NB4 (cell line): Measurements from ENCODE around the gene GRIK2.

Experiments used
- DNase-seq: peaks from one replicate; pipeline ENCODE4 v3.0.0; 2010; ENCODE audit warnings: low read depth
- H3K4me3 ChIP-seq: one replicate; pipeline ENCODE4 v1.5.1; 2011; ENCODE audit warnings: mild to moderate bottlenecking, low read depth, low read length, moderate library complexity
- CTCF ChIP-seq: IDR thresholded peaks from one replicate; pipeline ENCODE4 v1.5.1; 2012; ENCODE audit warnings: low read depth, low read length
- MAX ChIP-seq: IDR thresholded peaks from 2 replicates; pipeline ENCODE4 v1.6.1; 2011; ENCODE audit warnings: low read depth, low read length
- MYC ChIP-seq: IDR thresholded peaks from 2 replicates; pipeline ENCODE4 v1.6.1; 2011; ENCODE audit warnings: low read depth, low read length
- POLR2A ChIP-seq: IDR thresholded peaks from 2 replicates; pipeline ENCODE4 v1.6.1; 2011; ENCODE audit warnings: mild to moderate bottlenecking; ENCODE audit not compliant: insufficient read length; ENCODE audit errors: extremely low read depth

GRIK2 gene

GRCh38 chr6:101402622-101403031 is 9.1 kb downstream of the GRIK2 start:
- no peak for DNase-seq
- no peak overlapping the region for H3K4me3 ChIP-seq
- no peak for TF ChIP-seq MYC
- TF ChIP-seq POLR2A: no peak
- no peak for TF ChIP-seq MAX
- TF ChIP-seq CTCF: no peak

- no peak for DNase-seq
- H3K4me3 ChIP-seq: no peak overlapping the region
- TF ChIP-seq MAX (no peak), MYC (no peak), POLR2A (no peak), CTCF (no peak)
These were observed 9.9 kb downstream of the GRIK2 start for GRCh38 chr6:101403216-101403945.

GRCh38 chr6:101404775-101405174 is 11.3 kb downstream of the GRIK2 start:
- TF ChIP-seq MYC: no peak
- TF ChIP-seq POLR2A: no peak
- no peak overlapping the region for H3K4me3 ChIP-seq
- no peak for DNase-seq

GRCh38 chr6:101413773-101414172 is 20.3 kb downstream of the GRIK2 start:
- no peak for DNase-seq
- TF ChIP-seq POLR2A (no peak), CTCF (no peak), MYC (no peak), MAX (no peak)
- H3K4me3 ChIP-seq: no peak overlapping the region

- no peak for DNase-seq
- no peak overlapping the region for H3K4me3 ChIP-seq
- TF ChIP-seq CTCF (no peak), MYC (no peak), POLR2A (no peak), MAX (no peak)
These were observed 24.4 kb downstream of the GRIK2 start for GRCh38 chr6:101417900-101418299.

GRCh38 chr6:101422251-101422650 is 28.7 kb downstream of the GRIK2 start:
- no peak overlapping the region for H3K4me3 ChIP-seq
- TF ChIP-seq POLR2A: no peak
- no peak for TF ChIP-seq MAX
- TF ChIP-seq CTCF: no peak
- no peak for DNase-seq
